Testis (tissue), 3 donors: ENCODE data around the gene RIPOR3. TPM values are rescaled to one million over a fixed set of nuclear protein-coding genes. Genes with fewer than 3 reads are reported as not detected.

ENCODE experiments used
- DNase-seq: peaks from one replicate; pipeline ENCODE4 v3.0.0-alpha.2; 2019
- H3K27ac ChIP-seq, 2 donors: fragments of 200-600 bp; sonication (generic); one replicate each; pipeline ENCODE4 v1.5.1; 2019
- H3K27me3 ChIP-seq: fragments of 200-600 bp; sonication (generic); one replicate; pipeline ENCODE4 v1.5.1; 2019
- H3K36me3 ChIP-seq: fragments of 200-600 bp; sonication (generic); one replicate; pipeline ENCODE4 v1.5.1; 2017; ENCODE audit warnings: low read depth; ENCODE audit errors: missing control alignments
- H3K4me1 ChIP-seq: fragments of 200-600 bp; sonication (generic); one replicate; pipeline ENCODE4 v1.5.1; 2019
- H3K4me3 ChIP-seq, 2 donors: fragments of 200-600 bp; sonication (generic); one replicate each; pipeline ENCODE4 v1.5.1; 2017 to 2019
- H3K9me3 ChIP-seq: fragments of 200-600 bp; sonication (generic); one replicate; pipeline ENCODE4 v1.5.1; 2017
- POLR2A ChIP-seq: fragments of 450-650 bp; IDR thresholded peaks from one replicate; pipeline ENCODE4 v1.6.1; 2017; ENCODE audit warnings: antibody characterized with exemption, mild to moderate bottlenecking, moderate library complexity
- WGBS, 2 donors: methylation state at CpG; one replicate each; pipeline ENCODE4 v1.1.5; 2018; 5-methylcytosine and 5-hydroxymethylcytosine counted together
- intact Hi-C: fragments of 100-400 bp; cut with DNase I; formaldehyde crosslinking; loops from one replicate; pipeline ENCODE4 v1.15.1; 2023; ENCODE audit warnings: low total_unique reads
- polyA plus RNA-seq: library from polyadenylated mRNA; stranded (reverse); fragments of 350-450 nt; fragmentation: Illumina TruSeq; extraction: RNeasy Lipid Tissue Mini Kit (QIAGEN cat#74804); gene quantifications from one replicate; pipeline ENCODE4 v1.2.3, GENCODE V29; 2014; ENCODE audit warnings: low read depth, low replicate concordance; ENCODE audit not compliant: insufficient read depth
- total RNA-seq, 2 donors: library from RNA; depleted of rRNA; stranded (reverse); fragments of >200 nt; gene quantifications; one replicate each; pipeline ENCODE4 v1.2.3, GENCODE V29; 2016
- TF ChIP-seq, protein P1 (sequence below), 3 experiments: fragments of 450-650 bp in 2 of 3; fragments of 200-600 bp in 1 of 3; sonication (generic) in 1 of 3; IDR thresholded peaks; one replicate each; pipeline ENCODE4 v1.5.1; 2016 to 2019; ENCODE audit warnings: antibody characterized with exemption in 3 of 3, mild to moderate bottlenecking in 2 of 3, moderate library complexity in 1 of 3

RIPOR3 gene
- total and polyA plus RNA-seq, 3 donors from 2014 or later = 11.3 to 26.9 (median 22.1) TPM

DNA sequence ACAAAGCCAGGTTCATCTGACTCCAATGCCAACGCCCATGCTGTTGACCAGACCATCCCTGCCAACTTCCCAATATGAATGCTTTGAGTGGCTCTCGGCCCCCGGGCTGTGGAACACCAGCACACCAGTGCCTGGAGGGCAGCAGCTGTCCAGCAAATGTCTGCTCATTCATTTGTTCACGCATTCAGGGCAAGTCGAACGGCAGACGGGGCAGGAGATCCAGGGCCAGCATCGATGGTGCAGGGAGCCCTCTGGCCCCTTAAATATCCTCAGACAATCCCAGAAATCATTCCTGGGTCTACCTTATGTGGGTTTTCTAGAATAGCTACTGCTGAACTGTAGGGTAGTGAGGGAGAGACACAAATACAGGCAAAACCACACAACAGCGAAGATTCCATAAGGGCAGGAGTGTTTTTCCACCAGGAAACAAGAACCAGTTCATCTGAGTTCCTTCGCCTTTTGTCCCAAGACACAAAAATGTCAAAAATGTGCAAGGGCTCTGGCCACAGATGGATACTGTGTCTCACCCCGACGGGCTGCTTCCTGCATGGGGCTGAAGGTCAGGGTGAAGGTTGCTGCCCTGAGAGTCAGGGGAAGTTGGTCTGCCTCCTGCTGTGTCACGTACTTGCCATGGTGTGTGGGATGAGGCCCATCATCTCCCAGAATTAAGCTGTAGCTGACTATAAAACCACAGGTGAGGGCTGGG, 15.5 kb downstream of the RIPOR3 start:
- DNase-seq = peak; percentile 56

DNA sequence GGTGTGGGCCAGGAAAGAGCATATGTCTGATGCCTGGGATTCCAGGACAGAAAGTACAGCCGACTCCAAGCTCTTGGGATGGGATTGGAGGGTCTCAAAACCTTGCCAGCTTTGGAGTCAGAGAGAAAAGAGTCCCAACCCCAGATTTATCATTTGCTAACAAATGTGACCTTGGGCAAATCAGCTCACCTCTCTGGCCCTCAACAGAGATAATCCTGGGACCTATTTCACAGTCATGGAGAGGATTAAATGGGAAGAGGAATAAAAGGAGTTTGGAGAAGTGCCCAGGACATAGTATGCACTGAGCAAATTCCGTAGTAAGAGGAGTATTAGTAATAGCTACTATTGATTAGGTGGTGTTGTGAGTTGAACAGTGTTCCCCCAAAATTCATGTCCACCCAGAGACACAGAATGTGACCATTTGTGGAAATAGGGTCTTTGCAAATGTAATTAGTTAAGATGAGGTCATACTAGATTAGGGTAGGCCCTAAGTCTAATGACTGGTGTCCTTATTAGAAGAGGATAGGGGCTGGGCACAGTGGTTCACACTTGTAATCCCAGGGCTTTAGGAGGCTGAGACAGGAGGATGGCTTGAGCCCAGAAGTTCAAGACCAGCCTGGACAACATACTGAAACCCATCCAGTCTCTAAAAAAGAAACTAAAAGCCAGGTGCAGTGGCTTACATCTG, 17.1 kb downstream of the RIPOR3 start:
- Histone ChIP-seq H3K27me3 (no peaks in the 10 kb centered on the region), H3K27ac (no peak overlapping the region), H3K36me3 (no peaks in the 10 kb centered on the region), H3K4me1 (peaks cover 22% of the 10 kb centered on the region), H3K4me3 (no peak overlapping the region), H3K9me3 (no peaks in the 10 kb centered on the region)
- intact Hi-C loops = no loop called here
- TF ChIP-seq, protein P1, sequence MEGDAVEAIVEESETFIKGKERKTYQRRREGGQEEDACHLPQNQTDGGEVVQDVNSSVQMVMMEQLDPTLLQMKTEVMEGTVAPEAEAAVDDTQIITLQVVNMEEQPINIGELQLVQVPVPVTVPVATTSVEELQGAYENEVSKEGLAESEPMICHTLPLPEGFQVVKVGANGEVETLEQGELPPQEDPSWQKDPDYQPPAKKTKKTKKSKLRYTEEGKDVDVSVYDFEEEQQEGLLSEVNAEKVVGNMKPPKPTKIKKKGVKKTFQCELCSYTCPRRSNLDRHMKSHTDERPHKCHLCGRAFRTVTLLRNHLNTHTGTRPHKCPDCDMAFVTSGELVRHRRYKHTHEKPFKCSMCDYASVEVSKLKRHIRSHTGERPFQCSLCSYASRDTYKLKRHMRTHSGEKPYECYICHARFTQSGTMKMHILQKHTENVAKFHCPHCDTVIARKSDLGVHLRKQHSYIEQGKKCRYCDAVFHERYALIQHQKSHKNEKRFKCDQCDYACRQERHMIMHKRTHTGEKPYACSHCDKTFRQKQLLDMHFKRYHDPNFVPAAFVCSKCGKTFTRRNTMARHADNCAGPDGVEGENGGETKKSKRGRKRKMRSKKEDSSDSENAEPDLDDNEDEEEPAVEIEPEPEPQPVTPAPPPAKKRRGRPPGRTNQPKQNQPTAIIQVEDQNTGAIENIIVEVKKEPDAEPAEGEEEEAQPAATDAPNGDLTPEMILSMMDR (IDR thresholded peaks at IDR 0.05) = no peak
- TF ChIP-seq POLR2A = no peak
- DNase-seq = no peak
- WGBS, 2 donors = 35 to 49% methylated on average over 2 of the region's 2 CpGs

More for the DNA sequence above, 15.5 kb downstream of the RIPOR3 start:
- Histone ChIP-seq H3K36me3 (no peaks in the 10 kb centered on the region), H3K9me3 (no peaks in the 10 kb centered on the region), H3K4me1 (peaks cover 22% of the 10 kb centered on the region), H3K27me3 (no peaks in the 10 kb centered on the region), H3K27ac (no peak overlapping the region), H3K4me3 (no peak overlapping the region)
- WGBS, 2 donors = 57 to 71% methylated on average over 12 to 13 of the region's 13 CpGs
- TF ChIP-seq POLR2A = no peak
- TF ChIP-seq, protein P1 (IDR thresholded peaks at IDR 0.05) = no peak
- intact Hi-C loops = no loop called here

DNA sequence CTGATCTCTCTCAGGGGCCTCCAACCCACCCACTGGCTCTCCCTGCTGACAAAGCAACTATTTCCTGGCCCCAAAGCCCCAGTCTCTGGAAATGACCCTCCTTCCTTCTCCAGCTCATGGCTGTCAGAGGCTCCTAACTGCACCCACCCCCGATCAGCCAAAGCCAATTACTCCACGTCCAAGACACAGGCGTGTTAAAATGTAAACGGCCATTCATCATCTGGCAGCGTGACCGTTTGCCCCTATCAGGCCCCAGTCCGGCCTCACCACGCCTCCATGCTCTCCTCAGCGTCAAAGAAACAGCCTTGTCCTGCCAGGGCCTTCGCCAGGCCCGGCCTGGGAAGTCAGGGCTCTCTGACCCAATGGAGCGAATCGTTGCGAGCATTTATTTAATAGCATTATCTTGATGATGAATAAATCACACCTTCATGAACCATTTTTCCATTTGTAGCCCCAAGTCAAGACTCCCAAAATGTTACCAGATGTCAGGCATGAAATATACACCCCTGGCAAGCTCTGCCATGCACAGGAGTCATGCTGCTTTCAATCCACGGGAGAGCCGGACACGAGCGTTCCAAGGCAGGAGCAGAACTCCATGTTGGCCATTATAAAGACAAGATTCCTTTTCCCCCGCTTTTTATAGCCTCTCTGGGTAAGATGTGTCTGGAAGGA, 17.7 kb downstream of the RIPOR3 start:
- H3K36me3 ChIP-seq = no peaks in the 10 kb centered on the region
- intact Hi-C loops = no loop called here
- no peak overlapping the region for H3K4me3 ChIP-seq
- no peaks in the 10 kb centered on the region for H3K9me3 ChIP-seq
- DNase-seq = no peak
- peaks cover 21% of the 10 kb centered on the region for H3K4me1 ChIP-seq
- TF ChIP-seq, protein P1 (IDR thresholded peaks at IDR 0.05) = no peak
- no peak for TF ChIP-seq POLR2A
- H3K27me3 ChIP-seq = no peaks in the 10 kb centered on the region
- WGBS, 2 donors = 77 to 93% methylated on average over 19 of the region's 19 CpGs
- no peak overlapping the region for H3K27ac ChIP-seq

DNA sequence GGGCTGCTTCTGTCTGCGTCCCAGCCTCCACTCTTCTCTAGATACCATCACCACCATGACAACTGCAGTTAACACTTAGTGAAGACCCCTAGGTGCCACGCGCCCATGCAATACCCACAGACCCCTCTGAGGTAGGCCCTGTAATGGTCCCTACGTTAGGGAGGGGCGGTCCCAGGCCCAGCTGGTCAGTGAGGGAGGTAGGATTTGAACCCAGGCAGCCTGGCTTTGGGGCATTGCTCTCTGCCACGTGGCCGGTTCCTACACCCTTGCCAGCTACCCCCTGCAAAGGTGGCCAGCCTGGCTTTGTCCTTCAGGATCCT, 18.2 kb downstream of the RIPOR3 start:
- no peaks in the 10 kb centered on the region for H3K9me3 ChIP-seq
- no peak for TF ChIP-seq POLR2A
- TF ChIP-seq, protein P1 (IDR thresholded peaks at IDR 0.05) = no peak
- H3K36me3 ChIP-seq = no peaks in the 10 kb centered on the region
- intact Hi-C loops = no loop called here
- H3K27me3 ChIP-seq = no peaks in the 10 kb centered on the region
- no peak overlapping the region for H3K4me3 ChIP-seq
- no peak for DNase-seq
- WGBS, 2 donors = 88 to 93% methylated on average over 7 of the region's 7 CpGs
- H3K27ac ChIP-seq = no peak overlapping the region
- H3K4me1 ChIP-seq = peaks cover 16% of the 10 kb centered on the region
